Liver (tissue), 9 donors: ENCODE measurements around the gene ZNF544. TPM values are rescaled to one million over a fixed set of nuclear protein-coding genes. Genes with fewer than 3 reads are reported as not detected.

Experiments
- DNase-seq: peaks from one replicate; pipeline ENCODE4 v3.0.0-alpha.2; 2017; ENCODE audit warnings: low spot score
- H3K27ac ChIP-seq, 2 donors: one replicate each; pipeline ENCODE4 v1.7.0; 2013; ENCODE audit warnings: inconsistent platforms in 2 of 2, low read length in 2 of 2, control low read depth in 1 of 2, low read depth in 1 of 2, mild to moderate bottlenecking in 1 of 2
- H3K27me3 ChIP-seq, 4 donors: one replicate each; pipeline versions ENCODE4 v1.6.1 to v1.7.0; 2013; ENCODE audit warnings: low read length in 3 of 4, inconsistent platforms in 1 of 4, mild to moderate bottlenecking in 1 of 4, moderate library complexity in 1 of 4; ENCODE audit not compliant: control insufficient read depth in 4 of 4, insufficient read depth in 4 of 4
- H3K36me3 ChIP-seq, 4 donors: one replicate each; pipeline versions ENCODE4 v1.6.1 to v1.7.0; 2013; ENCODE audit warnings: low read length in 3 of 4, mild to moderate bottlenecking in 3 of 4, low read depth in 1 of 4, moderate library complexity in 1 of 4; ENCODE audit not compliant: control insufficient read depth in 4 of 4, insufficient read depth in 3 of 4
- H3K4me1 ChIP-seq, 4 donors: one replicate each; pipeline versions ENCODE4 v1.6.1 to v1.7.0; 2013; ENCODE audit warnings: low read length in 3 of 4, mild to moderate bottlenecking in 3 of 4, moderate library complexity in 1 of 4; ENCODE audit not compliant: control insufficient read depth in 4 of 4, insufficient read depth in 4 of 4
- H3K4me3 ChIP-seq, 3 donors: one replicate each; pipeline versions ENCODE4 v1.6.1 to v1.7.0; 2013; ENCODE audit warnings: low read length in 3 of 3, control low read depth in 1 of 3, low read depth in 1 of 3, mild to moderate bottlenecking in 1 of 3
- H3K9ac ChIP-seq, 2 donors: one replicate each; pipeline ENCODE4 v1.7.0; 2013; ENCODE audit warnings: low read length in 2 of 2, mild to moderate bottlenecking in 2 of 2, moderate library complexity in 2 of 2, control low read depth in 1 of 2, low read depth in 1 of 2
- H3K9me3 ChIP-seq, 4 donors: one replicate each; pipeline versions ENCODE4 v1.6.1 to v1.7.0; 2013; ENCODE audit warnings: low read length in 3 of 4; ENCODE audit not compliant: control insufficient read depth in 4 of 4
- EGR1 ChIP-seq, 2 donors: IDR thresholded peaks; 2 replicates each; pipeline ENCODE4 v1.6.1; 2016 to 2018; ENCODE audit warnings: antibody characterized with exemption in 2 of 2, low read depth in 2 of 2
- FOXA1 ChIP-seq: IDR thresholded peaks from 2 replicates; pipeline ENCODE4 v1.6.1; 2016; ENCODE audit warnings: antibody characterized with exemption
- FOXA2 ChIP-seq: IDR thresholded peaks from 2 replicates; pipeline ENCODE4 v1.6.1; 2016; ENCODE audit warnings: antibody characterized with exemption
- GABPA ChIP-seq, 2 donors: IDR thresholded peaks in 1 of 2; conservative IDR thresholded peaks in 1 of 2; 2 replicates each; pipeline ENCODE4 v1.6.1; 2016; ENCODE audit warnings: antibody characterized with exemption in 2 of 2, mild to moderate bottlenecking in 1 of 2, moderate library complexity in 1 of 2
- HNF4A ChIP-seq, 2 donors: conservative IDR thresholded peaks; 2 replicates each; pipeline ENCODE4 v1.6.1; 2016; ENCODE audit warnings: antibody characterized with exemption in 2 of 2, mild to moderate bottlenecking in 2 of 2
- HNF4G ChIP-seq: IDR thresholded peaks from 2 replicates; pipeline ENCODE4 v1.6.1; 2016; ENCODE audit warnings: antibody characterized with exemption
- JUND ChIP-seq, 2 donors: IDR thresholded peaks; 2 replicates each; pipeline ENCODE4 v1.6.1; 2016; ENCODE audit warnings: antibody characterized with exemption in 2 of 2
- NR2F2 ChIP-seq: IDR thresholded peaks from 2 replicates; pipeline ENCODE4 v1.6.1; 2016; ENCODE audit warnings: antibody characterized with exemption
- RAD21 ChIP-seq, 2 donors: IDR thresholded peaks; 2 replicates each; pipeline ENCODE4 v1.6.1; 2016; ENCODE audit warnings: antibody characterized with exemption in 2 of 2, mild to moderate bottlenecking in 2 of 2
- RXRA ChIP-seq, 2 donors: IDR thresholded peaks; 2 replicates each; pipeline ENCODE4 v1.6.1; 2017 to 2018; ENCODE audit warnings: antibody characterized with exemption in 2 of 2, mild to moderate bottlenecking in 1 of 2
- SP1 ChIP-seq: IDR thresholded peaks from 2 replicates; pipeline ENCODE4 v1.6.1; 2018; ENCODE audit warnings: antibody characterized with exemption, mild to moderate bottlenecking
- TAF1 ChIP-seq: conservative IDR thresholded peaks from 2 replicates; pipeline ENCODE4 v1.6.1; 2016; ENCODE audit warnings: antibody characterized with exemption, mild to moderate bottlenecking
- YY1 ChIP-seq: IDR thresholded peaks from 2 replicates; pipeline ENCODE4 v1.6.1; 2016; ENCODE audit warnings: antibody characterized with exemption, mild to moderate bottlenecking
- WGBS: extraction: QIAGEN DNeasy Blood & Tissue Kit; methylation state at CpG from one replicate; pipeline ENCODE4 v1.1.7; 2013; 5-methylcytosine and 5-hydroxymethylcytosine counted together
- polyA plus RNA-seq, 2 donors: library from polyadenylated mRNA; stranded (reverse) in 1 of 2; unstranded in 1 of 2; fragments of 200-250 nt in 1 of 2; fragments of >200 nt in 1 of 2; fragmentation: Nextera tagmentation in 1 of 2; extraction: Ambion mirVana in 1 of 2; gene quantifications; one replicate each; pipeline versions ENCODE4 v1.2.1 to v1.2.3, GENCODE V29; 2013 to 2015
- total RNA-seq, 2 donors: library from RNA; depleted of rRNA; stranded (reverse); fragments of >200 nt; gene quantifications; one replicate each; pipeline ENCODE4 v1.2.3, GENCODE V29; 2014
- TF ChIP-seq, protein P1 (sequence below): IDR thresholded peaks from 2 replicates; pipeline ENCODE4 v1.6.1; 2016; ENCODE audit warnings: antibody characterized with exemption
- TF ChIP-seq, protein P2 (sequence below): IDR thresholded peaks from 2 replicates; pipeline ENCODE4 v1.6.1; 2016; ENCODE audit warnings: antibody characterized with exemption, mild to moderate bottlenecking
- TF ChIP-seq, protein P3 (sequence below): IDR thresholded peaks from 2 replicates; pipeline ENCODE4 v1.6.1; 2016; ENCODE audit warnings: antibody characterized with exemption
- TF ChIP-seq, protein P4 (sequence below): fragments of 150-350 bp; IDR thresholded peaks from 2 replicates; pipeline ENCODE4 v1.5.1; 2017; ENCODE audit warnings: improper control_type of control experiment, low read depth, low read length; ENCODE audit not compliant: missing input control
- TF ChIP-seq, protein P5 (sequence below): IDR thresholded peaks from 2 replicates; pipeline ENCODE4 v1.6.1; 2016; ENCODE audit warnings: antibody characterized with exemption
- donor health status: healthy.
- donor health status: healthy.
- donor health status: healthy.
- donor health status: healthy.
- donor health status: healthy.

ZNF544 gene
- total and polyA plus RNA-seq, 4 donors = 2.5 to 25.2 (median 11.3) TPM

DNA sequence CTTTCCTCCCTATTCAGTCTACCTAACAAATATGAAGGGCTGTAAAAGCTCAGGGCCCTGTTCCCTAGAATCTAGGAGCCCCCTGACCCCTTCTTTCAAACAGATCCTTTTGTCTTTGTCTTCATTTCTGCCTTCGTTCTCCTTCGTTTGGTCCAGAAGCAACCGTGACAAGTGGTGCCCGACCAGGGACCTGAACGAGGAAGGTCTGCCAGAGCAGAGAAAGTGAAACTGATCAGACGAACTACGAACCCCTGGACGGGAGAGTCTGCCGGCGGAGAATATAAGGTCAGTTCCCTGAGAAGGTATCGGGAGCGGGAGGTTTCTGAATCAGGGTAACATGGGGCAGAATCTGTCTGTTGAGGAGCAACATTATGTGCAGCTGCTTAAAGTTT lies 77.2 kb downstream of the ZNF544 start:
- Histone ChIP-seq H3K36me3 (peaks cover 3 to 27% (median 18%) of the 10 kb centered on the region in 4 donors), H3K9me3 (peaks cover 2 to 7% (median 5%) of the 10 kb centered on the region in 4 donors), H3K9ac (peak overlapping the region; percentile 57 to 88), H3K4me1 (peaks cover 4 to 16% (median 15%) of the 10 kb centered on the region in 4 donors), H3K27me3 (no peaks in the 10 kb centered on the region), H3K27ac (peak overlapping the region in 1 of 2 donors; percentile 82), H3K4me3 (peak overlapping the region; percentile 78 to 99 (median 99))
- DNase-seq = no peak
- 23% methylated on average over 12 of the region's 12 CpGs for WGBS
- TF ChIP-seq HNF4G = no peak
- no peak for TF ChIP-seq EGR1 (IDR thresholded peaks at IDR 0.05; ENCODE audit: low read depth in 2 of 2)
- TF ChIP-seq, protein P1, sequence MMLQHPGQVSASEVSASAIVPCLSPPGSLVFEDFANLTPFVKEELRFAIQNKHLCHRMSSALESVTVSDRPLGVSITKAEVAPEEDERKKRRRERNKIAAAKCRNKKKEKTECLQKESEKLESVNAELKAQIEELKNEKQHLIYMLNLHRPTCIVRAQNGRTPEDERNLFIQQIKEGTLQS = no peak
- TF ChIP-seq, protein P2, sequence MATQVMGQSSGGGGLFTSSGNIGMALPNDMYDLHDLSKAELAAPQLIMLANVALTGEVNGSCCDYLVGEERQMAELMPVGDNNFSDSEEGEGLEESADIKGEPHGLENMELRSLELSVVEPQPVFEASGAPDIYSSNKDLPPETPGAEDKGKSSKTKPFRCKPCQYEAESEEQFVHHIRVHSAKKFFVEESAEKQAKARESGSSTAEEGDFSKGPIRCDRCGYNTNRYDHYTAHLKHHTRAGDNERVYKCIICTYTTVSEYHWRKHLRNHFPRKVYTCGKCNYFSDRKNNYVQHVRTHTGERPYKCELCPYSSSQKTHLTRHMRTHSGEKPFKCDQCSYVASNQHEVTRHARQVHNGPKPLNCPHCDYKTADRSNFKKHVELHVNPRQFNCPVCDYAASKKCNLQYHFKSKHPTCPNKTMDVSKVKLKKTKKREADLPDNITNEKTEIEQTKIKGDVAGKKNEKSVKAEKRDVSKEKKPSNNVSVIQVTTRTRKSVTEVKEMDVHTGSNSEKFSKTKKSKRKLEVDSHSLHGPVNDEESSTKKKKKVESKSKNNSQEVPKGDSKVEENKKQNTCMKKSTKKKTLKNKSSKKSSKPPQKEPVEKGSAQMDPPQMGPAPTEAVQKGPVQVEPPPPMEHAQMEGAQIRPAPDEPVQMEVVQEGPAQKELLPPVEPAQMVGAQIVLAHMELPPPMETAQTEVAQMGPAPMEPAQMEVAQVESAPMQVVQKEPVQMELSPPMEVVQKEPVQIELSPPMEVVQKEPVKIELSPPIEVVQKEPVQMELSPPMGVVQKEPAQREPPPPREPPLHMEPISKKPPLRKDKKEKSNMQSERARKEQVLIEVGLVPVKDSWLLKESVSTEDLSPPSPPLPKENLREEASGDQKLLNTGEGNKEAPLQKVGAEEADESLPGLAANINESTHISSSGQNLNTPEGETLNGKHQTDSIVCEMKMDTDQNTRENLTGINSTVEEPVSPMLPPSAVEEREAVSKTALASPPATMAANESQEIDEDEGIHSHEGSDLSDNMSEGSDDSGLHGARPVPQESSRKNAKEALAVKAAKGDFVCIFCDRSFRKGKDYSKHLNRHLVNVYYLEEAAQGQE = no peak
- TF ChIP-seq SP1 = no peak
- TF ChIP-seq HNF4A (conservative IDR thresholded peaks at IDR 0.05) = no peak
- TF ChIP-seq FOXA2 = no peak

DNA sequence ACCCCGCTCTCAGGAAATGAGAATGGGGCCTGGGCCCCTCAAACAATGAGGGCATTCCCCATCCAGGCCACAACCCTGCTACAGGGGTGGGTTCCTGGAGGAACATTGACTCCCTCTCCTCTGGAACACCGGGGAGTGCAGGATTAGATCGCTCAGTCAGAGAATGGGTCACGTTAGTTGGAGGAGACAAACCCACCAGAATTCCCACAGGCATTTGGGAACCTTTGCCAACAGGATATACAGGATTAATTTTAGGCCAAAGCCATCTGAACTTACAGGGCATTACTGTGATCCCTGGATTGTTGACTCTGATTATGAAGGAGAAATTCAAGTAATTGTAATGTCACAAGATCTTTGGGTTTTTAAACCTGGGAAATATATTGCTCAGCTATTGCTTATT lies 79.0 kb downstream of the ZNF544 start:
- Histone ChIP-seq H3K36me3 (peaks cover 10 to 41% (median 25%) of the 10 kb centered on the region in 4 donors), H3K27ac (no peak overlapping the region), H3K4me3 (no peak overlapping the region), H3K27me3 (no peaks in the 10 kb centered on the region), H3K9me3 (peaks cover 0 to 2% (median under 1%) of the 10 kb centered on the region in 4 donors), H3K4me1 (peaks cover 4 to 16% (median 15%) of the 10 kb centered on the region in 4 donors), H3K9ac (no peak overlapping the region)
- no peak for DNase-seq
- TF ChIP-seq JUND (IDR thresholded peaks at IDR 0.05) (no peak), TAF1 (no peak), EGR1 (IDR thresholded peaks at IDR 0.05; ENCODE audit: low read depth in 2 of 2) (no peak), YY1 (no peak), GABPA (IDR thresholded peaks at IDR 0.05 in 1 of 2, conservative IDR thresholded peaks at IDR 0.05 in 1 of 2) (no peak), FOXA1 (no peak), NR2F2 (no peak), FOXA2 (no peak), SP1 (no peak), RXRA (IDR thresholded peaks at IDR 0.05) (no peak), RAD21 (IDR thresholded peaks at IDR 0.05) (no peak), HNF4A (conservative IDR thresholded peaks at IDR 0.05) (no peak), HNF4G (no peak)
- TF ChIP-seq, protein P3, sequence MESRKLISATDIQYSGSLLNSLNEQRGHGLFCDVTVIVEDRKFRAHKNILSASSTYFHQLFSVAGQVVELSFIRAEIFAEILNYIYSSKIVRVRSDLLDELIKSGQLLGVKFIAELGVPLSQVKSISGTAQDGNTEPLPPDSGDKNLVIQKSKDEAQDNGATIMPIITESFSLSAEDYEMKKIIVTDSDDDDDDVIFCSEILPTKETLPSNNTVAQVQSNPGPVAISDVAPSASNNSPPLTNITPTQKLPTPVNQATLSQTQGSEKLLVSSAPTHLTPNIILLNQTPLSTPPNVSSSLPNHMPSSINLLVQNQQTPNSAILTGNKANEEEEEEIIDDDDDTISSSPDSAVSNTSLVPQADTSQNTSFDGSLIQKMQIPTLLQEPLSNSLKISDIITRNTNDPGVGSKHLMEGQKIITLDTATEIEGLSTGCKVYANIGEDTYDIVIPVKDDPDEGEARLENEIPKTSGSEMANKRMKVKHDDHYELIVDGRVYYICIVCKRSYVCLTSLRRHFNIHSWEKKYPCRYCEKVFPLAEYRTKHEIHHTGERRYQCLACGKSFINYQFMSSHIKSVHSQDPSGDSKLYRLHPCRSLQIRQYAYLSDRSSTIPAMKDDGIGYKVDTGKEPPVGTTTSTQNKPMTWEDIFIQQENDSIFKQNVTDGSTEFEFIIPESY = no peak
- TF ChIP-seq, protein P1 = no peak
- TF ChIP-seq, protein P2 = no peak
- TF ChIP-seq, protein P4, sequence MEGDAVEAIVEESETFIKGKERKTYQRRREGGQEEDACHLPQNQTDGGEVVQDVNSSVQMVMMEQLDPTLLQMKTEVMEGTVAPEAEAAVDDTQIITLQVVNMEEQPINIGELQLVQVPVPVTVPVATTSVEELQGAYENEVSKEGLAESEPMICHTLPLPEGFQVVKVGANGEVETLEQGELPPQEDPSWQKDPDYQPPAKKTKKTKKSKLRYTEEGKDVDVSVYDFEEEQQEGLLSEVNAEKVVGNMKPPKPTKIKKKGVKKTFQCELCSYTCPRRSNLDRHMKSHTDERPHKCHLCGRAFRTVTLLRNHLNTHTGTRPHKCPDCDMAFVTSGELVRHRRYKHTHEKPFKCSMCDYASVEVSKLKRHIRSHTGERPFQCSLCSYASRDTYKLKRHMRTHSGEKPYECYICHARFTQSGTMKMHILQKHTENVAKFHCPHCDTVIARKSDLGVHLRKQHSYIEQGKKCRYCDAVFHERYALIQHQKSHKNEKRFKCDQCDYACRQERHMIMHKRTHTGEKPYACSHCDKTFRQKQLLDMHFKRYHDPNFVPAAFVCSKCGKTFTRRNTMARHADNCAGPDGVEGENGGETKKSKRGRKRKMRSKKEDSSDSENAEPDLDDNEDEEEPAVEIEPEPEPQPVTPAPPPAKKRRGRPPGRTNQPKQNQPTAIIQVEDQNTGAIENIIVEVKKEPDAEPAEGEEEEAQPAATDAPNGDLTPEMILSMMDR = no peak
- TF ChIP-seq, protein P5, sequence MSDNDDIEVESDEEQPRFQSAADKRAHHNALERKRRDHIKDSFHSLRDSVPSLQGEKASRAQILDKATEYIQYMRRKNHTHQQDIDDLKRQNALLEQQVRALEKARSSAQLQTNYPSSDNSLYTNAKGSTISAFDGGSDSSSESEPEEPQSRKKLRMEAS = no peak
- WGBS = 94% methylated on average over 4 of the region's 4 CpGs
